Body of pancreas (tissue), 4 donors: Measurements from ENCODE around the gene MYBL2. TPM values are rescaled to one million over a fixed set of nuclear protein-coding genes. Genes with fewer than 3 reads are reported as not detected.

ENCODE experiments used
- ATAC-seq: fragments of 150-250 bp; one replicate; pipeline ENCODE4 v1.9.1; 2016
- DNase-seq, 4 donors: peaks; one replicate each; pipeline ENCODE4 v3.0.0-alpha.2; 2019
- H3K27ac ChIP-seq, 4 donors: fragments of 200-600 bp; sonication (generic); 1 replicate in 3 of 4; 2 replicates in 1 of 4; pipeline versions ENCODE4 v1.5.1 to v1.6.1; 2016 to 2019; ENCODE audit warnings: mild to moderate bottlenecking in 1 of 4, mixed read lengths in 1 of 4, moderate library complexity in 1 of 4
- H3K27me3 ChIP-seq, 2 donors: fragments of 200-600 bp; sonication (generic); one replicate each; pipeline ENCODE4 v1.6.0; 2016; ENCODE audit warnings: mild to moderate bottlenecking in 1 of 2
- H3K36me3 ChIP-seq, 2 donors: fragments of 200-600 bp; sonication (generic); replicated peaks in 1 of 2; 2 replicates each; pipeline ENCODE4 v1.5.1; 2016; ENCODE audit warnings: low read depth in 2 of 2; ENCODE audit not compliant: insufficient read depth in 1 of 2
- H3K4me1 ChIP-seq: fragments of 200-600 bp; sonication (generic); one replicate; pipeline ENCODE4 v1.6.0; 2016
- H3K4me3 ChIP-seq, 2 donors: fragments of 200-600 bp; sonication (generic); 1 replicate in 1 of 2; 2 replicates in 1 of 2; pipeline ENCODE4 v1.5.1; 2016 to 2019
- H3K9me3 ChIP-seq, 3 donors: fragments of 200-600 bp; sonication (generic); 1 replicate in 2 of 3; 2 replicates in 1 of 3; pipeline ENCODE4 v1.5.1; 2016
- CTCF ChIP-seq, 7 experiments: fragments of 450-650 bp in 4 of 7; fragments of 200-600 bp in 3 of 7; sonication (generic) in 3 of 7; IDR thresholded peaks; one replicate each; pipeline ENCODE4 v1.5.1; 2016 to 2019; ENCODE audit warnings: antibody characterized with exemption in 7 of 7
- POLR2A ChIP-seq, 3 donors: fragments of 450-650 bp; IDR thresholded peaks; one replicate each; pipeline ENCODE4 v1.6.1; 2016; ENCODE audit warnings: antibody characterized with exemption in 3 of 3, mild to moderate bottlenecking in 2 of 3
- WGBS, 2 donors: methylation state at CpG; one replicate each; pipeline ENCODE4 v1.1.5; 2017; 5-methylcytosine and 5-hydroxymethylcytosine counted together
- intact Hi-C: fragments of 100-400 bp; cut with DNase I; formaldehyde crosslinking; loops from one replicate; pipeline ENCODE4 v1.15.1; 2023
- total RNA-seq, 2 donors: library from RNA; depleted of rRNA; stranded (reverse); fragments of >200 nt; gene quantifications; one replicate each; pipeline ENCODE4 v1.1.0, GENCODE V29; 2016

Gene MYBL2
- 1 to 10 TPM; 3.0 to 3.6 TPM for total RNA-seq

- DNase-seq (peak; percentile 43 to 67 (median 57)), ATAC-seq (peak; percentile 97)
- no peaks in the 10 kb centered on the region for H3K27me3 ChIP-seq
- H3K4me1 ChIP-seq = peaks cover 14% of the 10 kb centered on the region
- no peak within 1 kb of the TSS for H3K4me3 ChIP-seq
- TF ChIP-seq POLR2A (IDR thresholded peaks at IDR 0.05) (peak in 1 of 3 donors; percentile 19), CTCF (IDR thresholded peaks at IDR 0.05) (no peak)
- H3K36me3 ChIP-seq = no peaks in the 10 kb centered on the region
- intact Hi-C loops = no loop called here
- no peak within 1 kb of the TSS for H3K27ac ChIP-seq
- 12 to 52% methylated on average over 17 to 61 of the region's 90 CpGs for WGBS, 2 donors
- no peaks in the 10 kb centered on the region for H3K9me3 ChIP-seq
Observed at GRCh38 chr20:43666376-43667328, at the start of gene MYBL2. Gene MYBL2 (plus strand): TSS chr20:43667114. CDS start chr20:43667284, 170 bp downstream.

- 88 to 94% methylated on average over 8 of the region's 8 CpGs for WGBS, 2 donors
- intact Hi-C loops = no loop called here
- Histone ChIP-seq H3K27me3 (no peaks in the 10 kb centered on the region), H3K4me3 (no peak overlapping the region), H3K4me1 (no peaks in the 10 kb centered on the region), H3K36me3 (peaks cover 0 to 3% of the 10 kb centered on the region in 2 donors), H3K9me3 (no peaks in the 10 kb centered on the region), H3K27ac (no peak overlapping the region)
- no peak for ATAC-seq
- no peak for DNase-seq
- no peak for TF ChIP-seq CTCF (IDR thresholded peaks at IDR 0.05)
- no peak for TF ChIP-seq POLR2A (IDR thresholded peaks at IDR 0.05)
Observed at GRCh38 chr20:43631598-43631997, 35.3 kb upstream of the MYBL2 start.

- ATAC-seq (no peak), DNase-seq (no peak)
- H3K4me3 ChIP-seq = no peak overlapping the region
- H3K27ac ChIP-seq = no peak overlapping the region
- 85 to 88% methylated on average over 2 of the region's 2 CpGs for WGBS, 2 donors
- TF ChIP-seq POLR2A (IDR thresholded peaks at IDR 0.05) (no peak), CTCF (IDR thresholded peaks at IDR 0.05) (no peak)
- H3K4me1 ChIP-seq = no peaks in the 10 kb centered on the region
- intact Hi-C loops = no loop called here
- no peaks in the 10 kb centered on the region for H3K27me3 ChIP-seq
- no peaks in the 10 kb centered on the region for H3K9me3 ChIP-seq
- peaks cover 0 to 5% of the 10 kb centered on the region in 2 donors for H3K36me3 ChIP-seq
Observed at GRCh38 chr20:43636429-43636828, 30.5 kb upstream of the MYBL2 start.

GRCh38 chr20:43642548-43642947 lies 24.4 kb upstream of the MYBL2 start:
- ATAC-seq (no peak), DNase-seq (no peak)
- intact Hi-C loops = no loop called here
- H3K36me3 ChIP-seq = peaks cover 0 to 4% of the 10 kb centered on the region in 2 donors
- no peak for TF ChIP-seq CTCF (IDR thresholded peaks at IDR 0.05)
- no peak for TF ChIP-seq POLR2A (IDR thresholded peaks at IDR 0.05)
- WGBS, 2 donors = 94 to 96% methylated on average over 4 of the region's 4 CpGs
- no peak overlapping the region for H3K27ac ChIP-seq
- no peaks in the 10 kb centered on the region for H3K27me3 ChIP-seq
- no peak overlapping the region for H3K4me3 ChIP-seq
- H3K4me1 ChIP-seq = no peaks in the 10 kb centered on the region
- H3K9me3 ChIP-seq = no peaks in the 10 kb centered on the region
